Endodermal cell (in vitro differentiated cells): ENCODE data around the gene MCTP2. TPM values are rescaled to one million over a fixed set of nuclear protein-coding genes. Genes with fewer than 3 reads are reported as not detected.

ENCODE experiments used
- DNase-seq: peaks from one replicate; pipeline ENCODE4 v3.0.0-alpha.2; 2017
- H3K27ac ChIP-seq: 2 replicates; pipeline ENCODE4 v1.5.1; 2013; ENCODE audit warnings: mild to moderate bottlenecking, low read depth, low read length, moderate library complexity
- H3K27me3 ChIP-seq: 2 replicates; pipeline ENCODE4 v1.6.1; 2013; ENCODE audit warnings: mild to moderate bottlenecking, low read length, moderate library complexity; ENCODE audit not compliant: insufficient read depth, control insufficient read depth, poor library complexity, severe bottlenecking
- H3K36me3 ChIP-seq: 2 replicates; pipeline ENCODE4 v1.7.0; 2013; ENCODE audit warnings: mild to moderate bottlenecking, low read length, moderate library complexity; ENCODE audit not compliant: control insufficient read depth, insufficient read depth
- H3K4me1 ChIP-seq: one replicate; pipeline ENCODE4 v1.7.0; 2013; ENCODE audit warnings: low read length; ENCODE audit not compliant: control insufficient read depth, insufficient read depth
- H3K4me3 ChIP-seq: 2 replicates; pipeline ENCODE4 v1.5.1; 2013; ENCODE audit warnings: mild to moderate bottlenecking, low read length, moderate library complexity
- H3K9ac ChIP-seq: 2 replicates; pipeline ENCODE4 v1.6.1; 2013; ENCODE audit warnings: mild to moderate bottlenecking, low read length, moderate library complexity; ENCODE audit not compliant: poor library complexity, severe bottlenecking; ENCODE audit errors: extremely low read depth
- H3K9me3 ChIP-seq: 2 replicates; pipeline ENCODE4 v1.6.1; 2013; ENCODE audit warnings: mild to moderate bottlenecking, low read length, moderate library complexity; ENCODE audit not compliant: control insufficient read depth
- H3K27ac Mint-ChIP-seq: 2 replicates; pipeline ENCODE4 v1.8.0; 2020; ENCODE audit warnings: mixed read lengths
- H3K27me3 Mint-ChIP-seq: 2 replicates; pipeline ENCODE4 v1.8.0; 2021; ENCODE audit warnings: mild to moderate bottlenecking, mixed read lengths; ENCODE audit not compliant: insufficient read depth
- H3K36me3 Mint-ChIP-seq: 2 replicates; pipeline ENCODE4 v1.8.0; 2020; ENCODE audit warnings: low read depth, mixed read lengths
- H3K4me1 Mint-ChIP-seq: 2 replicates; pipeline ENCODE4 v1.8.0; 2020; ENCODE audit warnings: mixed read lengths
- H3K4me3 Mint-ChIP-seq: 2 replicates; pipeline ENCODE4 v1.8.0; 2020; ENCODE audit warnings: mild to moderate bottlenecking, moderate library complexity, mixed read lengths
- H3K9me3 Mint-ChIP-seq: 2 replicates; pipeline ENCODE4 v1.8.0; 2020; ENCODE audit warnings: mild to moderate bottlenecking, mixed read lengths
- WGBS, 2 experiments: methylation state at CpG; one replicate each; pipeline versions ENCODE4 v1.1.5 to v1.1.7; 2013; ENCODE audit warnings: missing lambda C conversion rate in 2 of 2, mixed read lengths in 1 of 2; ENCODE audit not compliant: insufficient coverage in 1 of 2, insufficient read length in 1 of 2; 5-methylcytosine and 5-hydroxymethylcytosine counted together
- total RNA-seq, 2 donors: library from RNA; stranded (reverse); fragmentation: NEBNext Ultra II Directional in 1 of 2; extraction: Animal tissue kit (Norgen Biotek cat#: 25700) in 1 of 2; gene quantifications; 2 replicates in 1 of 2; 3 replicates in 1 of 2; pipeline ENCODE4 v1.2.1, GENCODE V29; 2021
- TF ChIP-seq, protein P1 (sequence below): fragments of 200-600 bp; sonication (generic); conservative IDR thresholded peaks from 2 replicates; pipeline ENCODE4 v1.5.0; 2021; ENCODE audit warnings: antibody characterized with exemption, mild to moderate bottlenecking

The MCTP2 gene
- total RNA-seq, 2 donors from 2014 or later = 9.2 to 12.1 TPM

DNA sequence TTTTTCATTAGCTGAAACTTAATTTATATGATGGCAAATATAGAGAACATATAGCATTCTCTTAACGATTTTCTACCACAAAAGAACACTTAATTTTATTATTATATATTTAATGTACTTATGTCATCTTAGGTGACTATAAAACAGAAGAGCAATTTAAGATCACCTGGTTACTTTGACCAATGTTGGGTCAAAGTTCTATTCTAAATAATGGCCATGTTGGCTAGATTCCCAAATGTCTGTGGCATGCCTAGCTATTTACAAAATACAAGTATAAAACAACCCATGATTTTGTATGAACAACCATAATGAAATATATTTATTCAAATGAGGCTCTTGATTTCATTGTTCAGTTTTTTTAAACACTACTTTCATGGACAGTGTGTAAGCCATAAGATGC lies 200.9 kb downstream of the MCTP2 start:
- Mint-ChIP-seq H3K27me3 (no peaks in the 10 kb centered on the region), H3K4me1 (no peaks in the 10 kb centered on the region), H3K36me3 (peaks cover 2% of the 10 kb centered on the region), H3K27ac (no peak overlapping the region), H3K9me3 (peaks cover 8% of the 10 kb centered on the region), H3K4me3 (no peak overlapping the region)
- DNase-seq = no peak
- TF ChIP-seq, protein P1, sequence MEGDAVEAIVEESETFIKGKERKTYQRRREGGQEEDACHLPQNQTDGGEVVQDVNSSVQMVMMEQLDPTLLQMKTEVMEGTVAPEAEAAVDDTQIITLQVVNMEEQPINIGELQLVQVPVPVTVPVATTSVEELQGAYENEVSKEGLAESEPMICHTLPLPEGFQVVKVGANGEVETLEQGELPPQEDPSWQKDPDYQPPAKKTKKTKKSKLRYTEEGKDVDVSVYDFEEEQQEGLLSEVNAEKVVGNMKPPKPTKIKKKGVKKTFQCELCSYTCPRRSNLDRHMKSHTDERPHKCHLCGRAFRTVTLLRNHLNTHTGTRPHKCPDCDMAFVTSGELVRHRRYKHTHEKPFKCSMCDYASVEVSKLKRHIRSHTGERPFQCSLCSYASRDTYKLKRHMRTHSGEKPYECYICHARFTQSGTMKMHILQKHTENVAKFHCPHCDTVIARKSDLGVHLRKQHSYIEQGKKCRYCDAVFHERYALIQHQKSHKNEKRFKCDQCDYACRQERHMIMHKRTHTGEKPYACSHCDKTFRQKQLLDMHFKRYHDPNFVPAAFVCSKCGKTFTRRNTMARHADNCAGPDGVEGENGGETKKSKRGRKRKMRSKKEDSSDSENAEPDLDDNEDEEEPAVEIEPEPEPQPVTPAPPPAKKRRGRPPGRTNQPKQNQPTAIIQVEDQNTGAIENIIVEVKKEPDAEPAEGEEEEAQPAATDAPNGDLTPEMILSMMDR = no peak
- Histone ChIP-seq H3K36me3 (no peaks in the 10 kb centered on the region), H3K9ac (no peak overlapping the region), H3K27ac (no peak overlapping the region), H3K27me3 (no peaks in the 10 kb centered on the region), H3K9me3 (peaks cover 3% of the 10 kb centered on the region), H3K4me3 (no peak overlapping the region), H3K4me1 (no peaks in the 10 kb centered on the region)
- WGBS, 2 experiments = no CpG with 5 or more reads among the region's 1 CpG

DNA sequence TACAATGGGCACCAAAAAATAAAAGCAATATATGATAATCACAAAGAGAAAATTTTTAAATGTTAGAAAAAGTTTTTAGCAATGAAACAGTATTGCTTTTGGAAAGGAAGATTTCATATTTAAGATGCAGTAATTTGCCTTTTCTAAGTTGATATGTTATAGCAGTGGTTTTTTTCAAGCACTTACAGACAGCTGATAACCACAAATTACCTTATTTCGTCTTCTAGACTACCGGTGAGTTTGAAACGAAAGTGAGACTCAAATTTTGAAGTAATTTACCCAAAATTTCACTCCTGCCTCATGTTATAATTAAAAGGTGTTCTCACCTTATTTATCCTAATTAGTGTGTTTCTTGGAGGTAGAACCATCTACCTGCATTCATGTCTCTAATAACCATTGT lies 207.8 kb downstream of the MCTP2 start:
- Histone ChIP-seq H3K9ac (no peak overlapping the region), H3K36me3 (no peaks in the 10 kb centered on the region), H3K9me3 (no peaks in the 10 kb centered on the region), H3K4me1 (no peaks in the 10 kb centered on the region), H3K4me3 (no peak overlapping the region), H3K27ac (no peak overlapping the region), H3K27me3 (no peaks in the 10 kb centered on the region)
- no peak for DNase-seq
- 91 to 100% methylated on average over 1 to 3 of the region's 3 CpGs for WGBS, 2 experiments
- Mint-ChIP-seq H3K4me1 (peaks cover 1% of the 10 kb centered on the region), H3K27me3 (no peaks in the 10 kb centered on the region), H3K4me3 (no peak overlapping the region), H3K9me3 (no peaks in the 10 kb centered on the region), H3K27ac (no peak overlapping the region), H3K36me3 (no peaks in the 10 kb centered on the region)
- TF ChIP-seq, protein P1 = no peak

DNA sequence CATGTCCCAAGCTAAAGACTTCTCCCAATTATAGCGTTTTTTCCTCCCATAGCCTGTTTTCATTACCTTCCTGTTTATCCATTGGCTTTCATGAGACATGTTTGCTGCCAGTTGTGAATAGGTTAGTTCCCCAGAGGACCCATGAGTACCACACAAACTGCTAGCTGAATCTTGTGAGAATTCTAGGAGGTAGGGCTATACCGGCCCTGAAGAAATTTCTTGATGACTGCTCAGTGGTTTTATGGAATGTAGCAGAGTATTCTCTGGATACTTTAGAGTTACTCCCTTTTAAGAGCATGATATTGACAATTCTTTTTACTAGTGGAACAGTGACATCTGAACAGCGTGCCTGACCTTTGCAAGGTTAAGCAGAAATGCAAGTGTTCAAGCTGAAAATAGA lies 210.4 kb downstream of the MCTP2 start:
- Histone ChIP-seq H3K27ac (no peak overlapping the region), H3K9me3 (no peaks in the 10 kb centered on the region), H3K4me3 (no peak overlapping the region), H3K27me3 (no peaks in the 10 kb centered on the region), H3K9ac (no peak overlapping the region), H3K36me3 (no peaks in the 10 kb centered on the region), H3K4me1 (no peaks in the 10 kb centered on the region)
- no peak overlapping the region for H3K4me3 Mint-ChIP-seq
- no peaks in the 10 kb centered on the region for H3K36me3 Mint-ChIP-seq
- H3K9me3 Mint-ChIP-seq = no peaks in the 10 kb centered on the region
- no peak overlapping the region for H3K27ac Mint-ChIP-seq
- DNase-seq = no peak
- peaks cover 1% of the 10 kb centered on the region for H3K4me1 Mint-ChIP-seq
- TF ChIP-seq, protein P1 = no peak
- WGBS, 2 experiments = 92 to 100% methylated on average over 1 to 3 of the region's 3 CpGs
- no peaks in the 10 kb centered on the region for H3K27me3 Mint-ChIP-seq
